ENCODE measurements around the gene RENBP.

RENBP gene

GRCh38 chrX:153897899-153898298, 46.5 kb downstream of the RENBP start:
- TF ChIP-seq CTCF (IDR thresholded peaks at IDR 0.05; ENCODE audit: control insufficient read depth, extremely low read depth, insufficient read depth) = no peak
- no peak for DNase-seq (ENCODE audit: low read depth)
- H3K4me3 ChIP-seq (ENCODE audit: low read depth, low read length) = no peak overlapping the region

GRCh38 chrX:153889123-153889522, 55.3 kb downstream of the RENBP start:
- H3K4me3 ChIP-seq (ENCODE audit: low read depth, low read length) = no peak overlapping the region
- no peak for DNase-seq (ENCODE audit: low read depth)
- no peak for TF ChIP-seq CTCF (IDR thresholded peaks at IDR 0.05; ENCODE audit: control insufficient read depth, extremely low read depth, insufficient read depth)

GRCh38 chrX:153888344-153888743, 56.1 kb downstream of the RENBP start:
- H3K4me3 ChIP-seq (ENCODE audit: low read depth, low read length) = no peak overlapping the region
- no peak for DNase-seq (ENCODE audit: low read depth)
- no peak for TF ChIP-seq CTCF (IDR thresholded peaks at IDR 0.05; ENCODE audit: control insufficient read depth, extremely low read depth, insufficient read depth)

GRCh38 chrX:153887385-153887784, 57.1 kb downstream of the RENBP start:
- no peak overlapping the region for H3K4me3 ChIP-seq (ENCODE audit: low read depth, low read length)
- no peak for TF ChIP-seq CTCF (IDR thresholded peaks at IDR 0.05; ENCODE audit: control insufficient read depth, extremely low read depth, insufficient read depth)
- DNase-seq (ENCODE audit: low read depth) = no peak

GRCh38 chrX:153886915-153887314, 57.5 kb downstream of the RENBP start:
- no peak overlapping the region for H3K4me3 ChIP-seq (ENCODE audit: low read depth, low read length)
- TF ChIP-seq CTCF (IDR thresholded peaks at IDR 0.05; ENCODE audit: control insufficient read depth, extremely low read depth, insufficient read depth) = no peak
- no peak for DNase-seq (ENCODE audit: low read depth)

GRCh38 chrX:153885968-153886903, 58.2 kb downstream of the RENBP start, which contains the start of gene L1CAM:
Gene L1CAM (minus strand): TSS chrX:153886173. CDS start chrX:153875836, 10,337 bp downstream.
- no peak within 1 kb of the TSS for H3K4me3 ChIP-seq (ENCODE audit: low read depth, low read length)
- DNase-seq (ENCODE audit: low read depth) = no peak
- TF ChIP-seq CTCF (IDR thresholded peaks at IDR 0.05; ENCODE audit: control insufficient read depth, extremely low read depth, insufficient read depth) = no peak

All from LNCaP clone FGC (cell line).